ENCODE data around the gene PLEKHN1. TPM values are rescaled to one million over a fixed set of nuclear protein-coding genes. Genes with fewer than 3 reads are reported as not detected.

PLEKHN1 gene
- total RNA-seq, 1 experiment from 2014 or later: 9.1 TPM

- H3K4me2 ChIP-seq: 0 out of 2 replicates have a peak overlapping the region, but pooled peaks have one; percentile 19
- peaks cover 42% of the 10 kb centered on the region for H3K4me1 ChIP-seq (replicated peaks; ENCODE audit: insufficient read depth)
- H3K27ac ChIP-seq: no peak overlapping the region
- intact Hi-C loops (cut with micrococcal nuclease; ENCODE audit: unreplicated experiment): loop anchor here (1.0 kb wide), 1 partner anchor 34 kb away; no protein-coding TSS in a partner anchor
- no peaks in the 10 kb centered on the region for H3K79me2 ChIP-seq (ENCODE audit: low read depth)
- H3K36me3 ChIP-seq (ENCODE audit: low read depth): no peaks in the 10 kb centered on the region
- H4K20me1 ChIP-seq (ENCODE audit: insufficient read depth): no peaks in the 10 kb centered on the region; the same call in 1 of the 2 replicates
- no peak overlapping the region for H3K4me3 ChIP-seq
- TF ChIP-seq EZH2 (IDR thresholded peaks at IDR 0.05; ENCODE audit: low read depth) (no peak), CTCF (conservative IDR thresholded peaks at IDR 0.05) (peak; percentile 63; the same call in 1 of the 2 replicates)
- BruUV-seq (replicated peaks): no TSS peak
- POLR2A ChIA-PET (ENCODE audit: unreplicated experiment): interaction anchor here (0.6 kb wide), 1 partner anchor 30 kb away, joined by 3 read pairs; no protein-coding TSS in a partner anchor
- peaks cover 30% of the 10 kb centered on the region for H3F3A ChIP-seq (ENCODE audit: insufficient read depth, low read depth)
- DNase-seq: peak; percentile 58 to 67
- no peaks in the 10 kb centered on the region for H3K9me3 ChIP-seq (ENCODE audit: insufficient read depth, low read depth)
- peaks cover 46% of the 10 kb centered on the region for H3K27me3 ChIP-seq (ENCODE audit: insufficient read depth, low read depth)
- H2AFZ ChIP-seq: no peak overlapping the region
- CTCF ChIA-PET: interaction anchor here (0.7 to 0.8 kb wide), 3 partner anchors 9 to 1049 kb away, joined by 3 to 17 read pairs (median 4); no protein-coding TSS in a partner anchor
- H3K9me2 ChIP-seq (ENCODE audit: insufficient read depth): no peaks in the 10 kb centered on the region
These were observed 28.1 kb upstream of the PLEKHN1 start for GRCh38 chr1:938088-938683.

- H3K27ac ChIP-seq: no peak overlapping the region
These were observed 27.4 kb upstream of the PLEKHN1 start for GRCh38 chr1:938711-939489.

More at GRCh38 chr1:938711-939489, 27.4 kb upstream of the PLEKHN1 start:
- ChIA-PET POLR2A (ENCODE audit: unreplicated experiment) (interaction anchor here (0.6 kb wide), 1 partner anchor 30 kb away, joined by 3 read pairs; no protein-coding TSS in a partner anchor), CTCF (interaction anchor here (0.7 kb wide), 2 partner anchors 34 to 1048 kb away, joined by 3 to 17 read pairs; no protein-coding TSS in a partner anchor)
- no peak overlapping the region for H3K4me3 ChIP-seq
- no peaks in the 10 kb centered on the region for H3K79me2 ChIP-seq (ENCODE audit: low read depth)
- H3K4me1 ChIP-seq (replicated peaks; ENCODE audit: insufficient read depth): peaks cover 37% of the 10 kb centered on the region
- peaks cover 46% of the 10 kb centered on the region for H3K27me3 ChIP-seq (ENCODE audit: insufficient read depth, low read depth)
- H2AFZ ChIP-seq: no peak overlapping the region
- H3K9me2 ChIP-seq (ENCODE audit: insufficient read depth): no peaks in the 10 kb centered on the region
- H3F3A ChIP-seq (ENCODE audit: insufficient read depth, low read depth): peaks cover 27% of the 10 kb centered on the region; the same call in 1 of the 2 replicates
- H3K4me2 ChIP-seq: 0 out of 2 replicates have a peak overlapping the region, but pooled peaks have one; percentile 19
- intact Hi-C loops (cut with micrococcal nuclease; ENCODE audit: unreplicated experiment): loop anchor here (1.0 kb wide), 1 partner anchor 35 kb away; no protein-coding TSS in a partner anchor
- no peaks in the 10 kb centered on the region for H3K36me3 ChIP-seq (ENCODE audit: low read depth)
- BruUV-seq (replicated peaks): no TSS peak
- no peak for DNase-seq
- TF ChIP-seq EZH2 (IDR thresholded peaks at IDR 0.05; ENCODE audit: low read depth) (no peak), CTCF (conservative IDR thresholded peaks at IDR 0.05) (no peak)
- no peaks in the 10 kb centered on the region; the same call in 1 of the 2 replicates for H4K20me1 ChIP-seq (ENCODE audit: insufficient read depth)
- H3K9me3 ChIP-seq (ENCODE audit: insufficient read depth, low read depth): no peaks in the 10 kb centered on the region
